ENCODE results near the gene DNAJC1.
"Not testable (repeated sequence)": the region's sequence is repeated elsewhere in the genome, so short reads cannot be mapped to it uniquely, and the experiment has no call there.

The DNAJC1 gene

DNA sequence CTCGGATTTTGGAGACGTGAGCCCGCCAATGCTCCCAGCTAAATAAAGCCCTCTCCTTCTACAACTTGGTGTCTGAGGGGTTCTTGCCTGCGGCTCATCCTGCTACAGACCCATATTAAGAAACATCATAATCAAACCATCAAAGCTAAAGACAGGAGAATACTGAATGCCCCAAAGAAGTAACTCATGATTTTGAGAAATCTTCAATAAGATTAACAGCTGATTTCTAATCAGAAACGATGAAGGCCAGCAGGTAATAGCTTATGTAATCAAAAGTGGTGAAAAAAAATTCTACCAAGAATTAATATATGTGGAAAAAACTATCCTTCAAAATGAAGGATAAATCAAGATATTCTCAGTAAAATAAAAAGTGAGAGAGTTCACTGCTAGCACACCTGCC, 130.3 kb downstream of the DNAJC1 start:
- Mint-ChIP-seq H3K9me3 (ENCODE audit: low read depth) (peaks cover 13% of the 10 kb centered on the region), H3K27me3 (no peaks in the 10 kb centered on the region), H3K27ac (no peak overlapping the region), H3K36me3 (peaks cover 38% of the 10 kb centered on the region), H3K4me3 (no peak overlapping the region), H3K4me1 (ENCODE audit: low read depth) (no peaks in the 10 kb centered on the region)

DNA sequence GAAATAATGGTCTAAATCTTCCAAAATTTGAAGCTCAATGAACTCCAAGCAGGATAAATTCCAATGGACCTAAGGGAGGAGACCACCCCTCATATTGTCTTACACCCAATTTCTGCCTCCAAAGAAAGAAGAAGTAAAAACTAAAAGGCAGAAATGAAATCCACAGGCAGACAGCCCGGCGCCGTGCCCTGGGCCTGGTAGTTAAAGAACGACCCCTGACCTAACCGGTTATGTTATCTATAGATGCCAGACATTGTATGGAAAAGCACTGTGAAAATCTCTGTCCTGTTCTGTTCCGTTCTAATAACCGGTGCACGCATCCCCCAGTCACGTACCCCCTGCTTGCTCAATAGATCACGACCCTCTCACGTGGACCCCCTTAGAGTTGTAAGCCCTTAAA, 130.8 kb downstream of the DNAJC1 start:
- Mint-ChIP-seq H3K36me3 (peaks cover 35% of the 10 kb centered on the region), H3K9me3 (ENCODE audit: low read depth) (peaks cover 13% of the 10 kb centered on the region)
- not testable (repeated sequence) for H3K27ac Mint-ChIP-seq

DNA sequence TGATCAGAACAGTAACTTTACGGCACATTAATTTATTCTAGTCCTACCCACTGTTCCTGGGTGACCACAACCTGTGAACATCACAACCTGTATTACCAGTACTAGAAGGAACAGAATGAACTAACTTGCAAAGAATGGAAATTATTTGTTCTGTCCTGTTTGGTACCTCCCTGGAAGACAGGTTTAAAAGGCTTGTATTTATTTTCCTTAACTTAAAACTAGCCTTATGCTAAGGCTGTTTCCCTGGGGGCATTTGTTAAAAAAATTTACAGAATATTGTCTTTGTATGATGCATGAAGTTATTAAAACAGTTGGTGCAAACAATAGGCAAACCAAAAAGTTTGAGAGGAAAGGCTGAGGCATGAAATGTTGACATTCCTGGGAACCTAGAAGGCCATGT, 132.7 kb downstream of the DNAJC1 start:
- Mint-ChIP-seq H3K4me1 (ENCODE audit: low read depth) (no peaks in the 10 kb centered on the region), H3K27me3 (no peaks in the 10 kb centered on the region), H3K9me3 (ENCODE audit: low read depth) (peaks cover 21% of the 10 kb centered on the region), H3K4me3 (no peak overlapping the region), H3K36me3 (peaks cover 42% of the 10 kb centered on the region), H3K27ac (no peak overlapping the region)

More for the DNA sequence above, 130.8 kb downstream of the DNAJC1 start:
- H3K4me3 Mint-ChIP-seq; H3K27me3 Mint-ChIP-seq; H3K4me1 Mint-ChIP-seq (ENCODE audit: low read depth): not testable (repeated sequence)

DNA sequence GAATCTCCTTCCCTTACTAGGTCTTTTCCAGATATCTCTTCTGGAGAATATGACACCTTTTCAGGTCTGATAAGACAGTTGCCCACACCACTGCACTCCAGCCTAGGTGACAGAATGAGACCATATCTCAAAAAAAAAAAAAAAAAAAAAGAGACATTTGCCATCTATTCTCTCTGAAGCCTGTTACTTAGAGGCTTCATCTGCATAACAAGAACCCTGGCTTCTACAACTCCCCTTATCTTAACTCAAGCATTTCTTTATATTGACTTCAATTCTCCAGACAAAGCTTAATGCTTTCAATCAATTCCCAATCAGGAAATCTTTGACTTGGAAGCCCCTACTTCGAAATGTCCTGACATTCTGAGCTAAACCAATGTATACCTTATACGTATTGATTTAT, 134.4 kb downstream of the DNAJC1 start:
- H3K27me3 Mint-ChIP-seq; H3K4me1 Mint-ChIP-seq (ENCODE audit: low read depth); H3K27ac Mint-ChIP-seq; H3K4me3 Mint-ChIP-seq: not testable (repeated sequence)
- Mint-ChIP-seq H3K9me3 (ENCODE audit: low read depth) (peaks cover 21% of the 10 kb centered on the region), H3K36me3 (peaks cover 45% of the 10 kb centered on the region)

DNA sequence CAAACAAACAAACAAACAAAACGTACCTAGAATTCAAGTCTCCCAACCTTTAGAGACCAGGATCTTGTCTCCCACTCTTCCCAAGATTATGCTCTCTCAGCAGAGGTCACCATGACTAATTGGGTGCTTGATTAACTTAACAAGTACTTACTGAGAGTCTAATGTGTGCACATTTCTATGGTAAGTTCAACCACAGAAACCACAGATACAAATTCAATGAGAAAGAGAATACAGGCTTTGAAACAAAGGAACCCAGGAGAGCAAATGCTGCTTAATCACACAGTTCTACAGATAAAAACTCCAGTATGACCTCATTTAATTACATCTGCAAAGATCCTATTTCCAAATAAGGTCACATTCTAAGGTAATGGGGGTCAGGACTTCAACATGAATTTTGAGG, 142.8 kb downstream of the DNAJC1 start:
- Mint-ChIP-seq H3K4me1 (ENCODE audit: low read depth) (no peaks in the 10 kb centered on the region), H3K27me3 (no peaks in the 10 kb centered on the region), H3K36me3 (peaks cover 30% of the 10 kb centered on the region), H3K9me3 (ENCODE audit: low read depth) (no peaks in the 10 kb centered on the region), H3K4me3 (no peak overlapping the region), H3K27ac (no peak overlapping the region)

DNA sequence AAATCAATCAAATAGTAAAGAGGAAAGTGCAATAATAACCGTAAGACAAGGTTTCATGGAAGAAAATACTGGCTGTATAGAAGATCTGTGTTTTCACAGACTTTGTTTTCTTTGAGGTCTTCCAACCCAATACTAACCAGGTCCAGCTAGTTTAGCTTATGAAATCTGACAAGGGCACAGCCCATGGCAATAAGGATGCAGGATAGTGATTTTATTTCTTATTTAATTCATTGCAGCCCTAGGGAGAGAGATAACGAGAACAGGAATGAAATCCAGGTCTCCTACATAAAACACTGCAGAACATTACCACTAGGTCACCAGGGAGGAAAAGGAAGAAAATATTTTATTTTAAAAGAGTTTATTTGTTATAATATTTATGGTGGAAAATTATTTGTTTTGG, 145.1 kb downstream of the DNAJC1 start:
- H3K4me1 Mint-ChIP-seq (ENCODE audit: low read depth) = no peaks in the 10 kb centered on the region
- no peaks in the 10 kb centered on the region for H3K27me3 Mint-ChIP-seq
- H3K4me3 Mint-ChIP-seq = no peak overlapping the region
- H3K36me3 Mint-ChIP-seq = peaks cover 22% of the 10 kb centered on the region
- no peaks in the 10 kb centered on the region for H3K9me3 Mint-ChIP-seq (ENCODE audit: low read depth)
- no peak overlapping the region for H3K27ac Mint-ChIP-seq

DNA sequence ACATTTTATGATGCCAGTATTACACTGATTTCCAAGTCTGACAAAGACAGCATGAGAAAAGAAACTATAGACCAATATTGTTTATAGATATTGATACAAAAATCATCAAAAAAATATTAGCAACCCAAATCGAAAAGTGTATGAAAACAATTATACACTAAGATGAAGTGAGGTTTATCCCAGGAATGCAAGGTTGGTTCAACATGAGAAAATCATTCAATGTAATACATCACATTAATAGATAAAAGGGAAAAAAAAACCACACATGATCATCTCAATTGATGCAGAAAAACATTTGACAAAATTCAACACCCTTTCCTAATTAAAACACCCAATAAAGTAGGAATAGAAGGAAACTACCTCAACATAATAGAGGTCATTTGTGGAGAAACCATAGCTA, 153.9 kb downstream of the DNAJC1 start:
- no peaks in the 10 kb centered on the region for H3K27me3 Mint-ChIP-seq
- H3K4me1 Mint-ChIP-seq (ENCODE audit: low read depth) = no peaks in the 10 kb centered on the region
- peaks cover 53% of the 10 kb centered on the region for H3K36me3 Mint-ChIP-seq
- H3K9me3 Mint-ChIP-seq (ENCODE audit: low read depth) = peaks cover 28% of the 10 kb centered on the region
- no peak overlapping the region for H3K4me3 Mint-ChIP-seq
- no peak overlapping the region for H3K27ac Mint-ChIP-seq

DNA sequence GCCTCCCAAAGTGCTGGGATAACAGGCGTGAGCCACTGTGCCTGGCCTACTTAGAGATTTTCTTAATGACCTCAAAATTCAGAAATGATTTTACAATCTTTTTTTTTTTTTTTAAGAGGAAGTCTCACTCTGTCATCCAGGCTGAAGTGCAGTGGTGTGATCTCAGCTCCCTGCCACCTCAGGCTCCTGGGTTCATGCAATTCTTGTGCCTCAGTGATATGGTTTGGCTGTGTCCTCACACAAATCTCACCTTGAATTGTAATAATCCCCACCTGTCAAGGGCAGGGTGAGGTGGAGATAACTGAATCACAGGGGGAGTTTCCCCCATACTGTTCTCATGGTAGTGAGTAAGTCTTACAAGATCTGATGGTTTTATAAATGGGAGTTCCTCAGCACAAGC, 159.9 kb downstream of the DNAJC1 start:
- Mint-ChIP-seq H3K27ac (no peak overlapping the region), H3K9me3 (ENCODE audit: low read depth) (peaks cover 20% of the 10 kb centered on the region), H3K4me3 (no peak overlapping the region), H3K27me3 (no peaks in the 10 kb centered on the region), H3K36me3 (peaks cover 30% of the 10 kb centered on the region), H3K4me1 (ENCODE audit: low read depth) (no peaks in the 10 kb centered on the region)

DNA sequence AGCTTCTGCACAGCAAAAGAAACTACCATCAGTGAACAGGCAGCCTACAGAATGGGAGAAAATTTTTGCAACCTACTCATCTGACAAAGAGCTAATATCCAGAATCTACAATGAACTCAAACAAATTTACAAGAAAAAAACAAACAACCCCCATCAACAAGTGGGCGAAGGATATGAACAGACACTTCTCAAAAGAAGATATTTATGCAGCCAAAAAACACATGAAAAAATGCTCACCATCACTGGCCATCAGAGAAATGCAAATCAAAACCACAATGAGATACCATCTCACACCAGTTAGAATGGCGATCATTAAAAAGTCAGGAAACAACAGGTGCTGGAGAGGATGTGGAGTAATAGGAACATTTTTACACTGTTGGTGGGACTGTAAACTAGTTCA, 162.3 kb downstream of the DNAJC1 start:
- not testable (repeated sequence) for H3K27me3 Mint-ChIP-seq; H3K27ac Mint-ChIP-seq; H3K9me3 Mint-ChIP-seq (ENCODE audit: low read depth); H3K4me1 Mint-ChIP-seq (ENCODE audit: low read depth); H3K4me3 Mint-ChIP-seq
- H3K36me3 Mint-ChIP-seq = peaks cover 17% of the 10 kb centered on the region

DNA sequence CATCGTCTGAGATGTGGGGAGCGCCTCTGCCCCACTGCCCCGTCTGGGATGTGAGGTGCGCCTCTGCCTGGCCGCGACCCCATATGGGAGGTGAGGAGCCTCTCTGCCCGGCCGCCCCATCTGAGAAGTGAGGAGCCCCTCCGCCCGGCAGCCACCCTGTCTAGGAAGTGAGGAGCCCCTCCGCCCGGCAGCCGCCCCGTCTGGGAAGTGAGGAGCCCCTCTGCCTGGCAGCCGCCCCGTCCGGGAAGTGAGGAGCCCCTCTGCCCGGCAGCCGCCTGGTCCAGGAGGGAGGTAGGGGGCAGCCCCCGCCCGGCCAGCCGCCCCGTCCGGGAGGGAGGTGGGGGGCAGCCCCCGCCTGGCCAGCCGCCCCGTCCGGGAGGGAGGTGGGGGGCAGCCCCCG, 166.0 kb downstream of the DNAJC1 start:
- Mint-ChIP-seq H3K36me3 (peaks cover 23% of the 10 kb centered on the region), H3K9me3 (ENCODE audit: low read depth) (peaks cover 11% of the 10 kb centered on the region)
- not testable (repeated sequence) for H3K4me1 Mint-ChIP-seq (ENCODE audit: low read depth); H3K27ac Mint-ChIP-seq; H3K27me3 Mint-ChIP-seq; H3K4me3 Mint-ChIP-seq

DNA sequence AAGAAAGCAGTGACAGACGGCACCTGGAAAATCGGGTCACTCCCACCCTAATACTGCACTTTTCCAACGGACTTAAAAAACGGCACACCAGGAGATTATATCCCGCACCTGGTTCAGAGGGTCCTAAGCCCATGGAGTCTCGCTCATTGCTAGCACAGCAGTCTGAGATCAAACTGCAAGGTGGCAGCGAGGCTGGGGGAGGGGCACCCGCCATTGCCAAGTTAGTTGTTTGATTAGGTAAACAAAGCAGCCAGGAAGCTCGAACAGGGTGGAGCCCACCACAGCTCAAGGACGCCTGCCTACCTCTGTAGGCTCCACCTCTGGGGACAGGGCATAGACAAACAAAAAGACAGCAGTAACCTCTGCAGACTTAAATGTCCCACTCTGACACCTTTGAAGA, 169.0 kb downstream of the DNAJC1 start:
- not testable (repeated sequence) for H3K27ac Mint-ChIP-seq; H3K27me3 Mint-ChIP-seq; H3K4me1 Mint-ChIP-seq (ENCODE audit: low read depth); H3K4me3 Mint-ChIP-seq
- Mint-ChIP-seq H3K36me3 (peaks cover 36% of the 10 kb centered on the region), H3K9me3 (ENCODE audit: low read depth) (peaks cover 34% of the 10 kb centered on the region)

DNA sequence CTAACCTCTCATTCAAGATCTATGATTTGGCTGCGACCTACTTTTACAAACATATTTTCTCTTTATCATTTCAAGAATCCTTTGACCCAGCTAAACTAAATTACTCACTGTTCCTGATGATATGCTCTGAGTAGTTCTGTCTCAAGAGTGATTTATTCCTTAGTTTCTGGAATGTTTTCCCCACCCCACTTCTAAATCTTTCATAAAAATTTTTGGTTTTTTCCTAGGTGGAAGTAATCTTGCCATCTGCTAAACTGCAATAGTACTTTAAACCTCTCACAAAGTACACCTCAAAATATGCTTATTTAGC, 170.8 kb downstream of the DNAJC1 start:
- H3K9me3 Mint-ChIP-seq (ENCODE audit: low read depth) = peaks cover 30% of the 10 kb centered on the region
- H3K4me3 Mint-ChIP-seq = no peak overlapping the region
- H3K27ac Mint-ChIP-seq = no peak overlapping the region
- no peaks in the 10 kb centered on the region for H3K27me3 Mint-ChIP-seq
- peaks cover 45% of the 10 kb centered on the region for H3K36me3 Mint-ChIP-seq
- H3K4me1 Mint-ChIP-seq (ENCODE audit: low read depth) = no peaks in the 10 kb centered on the region

DNA sequence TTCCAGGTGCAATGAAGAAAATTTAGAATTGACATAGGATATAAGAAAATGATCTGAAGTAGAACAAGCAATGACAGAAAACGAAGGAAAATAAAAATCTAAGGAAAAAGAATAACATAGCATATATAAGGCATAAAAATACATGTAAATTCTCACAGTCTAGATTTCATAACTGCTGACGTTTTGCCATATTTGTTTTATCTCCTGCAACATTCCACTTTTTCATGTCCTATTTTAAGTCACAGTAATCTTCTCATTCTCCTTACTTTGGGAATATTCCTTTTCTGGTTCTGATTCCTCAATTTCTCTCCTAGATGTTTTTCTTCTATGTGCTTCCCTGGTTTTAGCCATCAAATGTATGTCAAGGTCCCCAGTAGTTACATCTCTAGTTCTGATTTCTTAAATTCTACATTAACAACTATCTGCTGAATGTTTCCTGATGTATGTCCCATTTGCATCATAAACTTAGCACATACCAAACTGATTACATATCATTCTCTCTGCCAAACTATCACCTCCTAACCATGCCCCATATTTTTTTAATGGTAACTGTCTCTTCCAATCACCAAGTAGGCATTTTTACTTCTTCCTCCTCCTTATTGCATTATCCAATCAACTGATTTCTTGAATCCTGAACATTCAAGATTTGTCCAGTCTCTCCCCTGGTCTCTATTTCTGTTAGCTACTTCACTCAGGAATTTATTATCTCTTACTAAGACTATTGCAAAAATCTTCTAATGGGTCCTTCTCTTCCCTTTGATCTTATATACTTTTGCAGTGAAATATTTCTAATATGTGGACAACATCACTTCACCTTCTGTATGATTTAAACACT, 171.3 kb downstream of the DNAJC1 start:
- Mint-ChIP-seq H3K4me1 (ENCODE audit: low read depth) (no peaks in the 10 kb centered on the region), H3K36me3 (peaks cover 49% of the 10 kb centered on the region), H3K4me3 (no peak overlapping the region), H3K27ac (no peak overlapping the region), H3K9me3 (ENCODE audit: low read depth) (peaks cover 33% of the 10 kb centered on the region), H3K27me3 (no peaks in the 10 kb centered on the region)

DNA sequence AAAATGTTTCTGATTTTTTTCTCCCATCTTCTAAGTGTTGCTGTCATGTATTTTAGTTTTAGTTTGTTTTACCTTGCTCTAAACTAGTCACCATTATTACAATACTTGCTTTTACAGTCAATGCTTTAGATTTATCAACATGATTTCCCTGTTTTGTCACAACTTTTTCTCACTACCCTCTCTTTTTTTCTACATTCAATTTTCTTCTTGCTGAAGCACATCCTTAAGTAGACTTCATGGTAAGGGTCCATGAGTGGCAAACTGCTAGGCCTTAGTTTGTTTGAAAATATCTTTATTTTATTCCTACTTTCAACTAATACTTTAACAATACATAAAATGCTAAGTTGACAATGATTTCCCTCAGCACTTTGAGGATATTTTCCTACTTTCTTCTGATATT, 173.5 kb downstream of the DNAJC1 start:
- Mint-ChIP-seq H3K4me1 (ENCODE audit: low read depth) (no peaks in the 10 kb centered on the region), H3K27me3 (no peaks in the 10 kb centered on the region), H3K36me3 (peaks cover 59% of the 10 kb centered on the region), H3K4me3 (no peak overlapping the region), H3K9me3 (ENCODE audit: low read depth) (peaks cover 51% of the 10 kb centered on the region), H3K27ac (no peak overlapping the region)

DNA sequence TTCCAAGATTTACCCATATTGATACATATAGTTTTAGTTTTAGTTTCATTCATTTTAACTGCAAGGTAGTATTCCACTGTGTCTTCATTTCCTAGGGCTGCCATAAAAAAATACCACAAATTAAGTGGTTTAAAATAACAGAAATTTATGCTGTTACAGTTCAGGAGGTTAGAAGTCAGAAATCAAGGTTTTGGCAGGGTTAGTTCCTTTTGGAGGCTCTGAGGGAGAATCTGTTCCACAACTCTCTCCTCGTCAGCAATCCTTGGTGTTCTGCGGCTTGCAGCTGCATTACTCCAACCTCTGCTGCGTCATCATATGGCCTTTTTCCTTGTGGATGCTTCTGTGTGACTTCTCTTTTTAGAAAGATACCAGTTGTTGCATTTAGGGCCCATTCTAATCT, 176.2 kb downstream of the DNAJC1 start:
- Mint-ChIP-seq H3K4me3 (no peak overlapping the region), H3K27me3 (no peaks in the 10 kb centered on the region), H3K4me1 (ENCODE audit: low read depth) (no peaks in the 10 kb centered on the region), H3K36me3 (peaks cover 61% of the 10 kb centered on the region), H3K9me3 (ENCODE audit: low read depth) (peaks cover 53% of the 10 kb centered on the region), H3K27ac (no peak overlapping the region)

DNA sequence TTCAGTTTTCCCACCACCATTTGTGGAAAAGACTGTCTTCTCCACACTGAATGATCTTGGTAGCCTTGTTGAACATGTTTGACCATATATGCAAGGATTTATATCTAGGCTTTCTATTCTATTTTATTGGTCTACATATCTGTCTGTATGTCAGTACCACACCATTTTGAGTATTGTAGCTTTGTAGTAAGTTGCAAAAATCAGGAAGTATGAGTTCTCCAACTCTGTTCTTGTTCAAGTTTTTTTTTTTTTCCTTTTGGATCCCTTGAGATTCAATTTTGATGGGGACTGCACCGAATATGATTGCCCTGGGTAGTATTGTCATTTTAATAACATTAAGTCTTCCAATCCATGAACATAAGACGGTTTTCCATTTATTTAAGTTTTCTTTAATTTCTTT, 176.8 kb downstream of the DNAJC1 start:
- H3K4me3 Mint-ChIP-seq = no peak overlapping the region
- no peaks in the 10 kb centered on the region for H3K27me3 Mint-ChIP-seq

More for the DNA sequence above, 176.8 kb downstream of the DNAJC1 start:
- H3K27ac Mint-ChIP-seq = no peak overlapping the region
- peaks cover 47% of the 10 kb centered on the region for H3K9me3 Mint-ChIP-seq (ENCODE audit: low read depth)
- H3K36me3 Mint-ChIP-seq = peaks cover 56% of the 10 kb centered on the region
- no peaks in the 10 kb centered on the region for H3K4me1 Mint-ChIP-seq (ENCODE audit: low read depth)
